NCI-H524 (cell line): ENCODE measurements around the gene TNFRSF11A.

Source experiments
- DNase-seq, 2 experiments: peaks; one replicate each; lab custom pipeline; 2025; lab: John Stamatoyannopoulos, UW

The TNFRSF11A gene

GRCh38 chr18:62345909-62346308 is 20.8 kb downstream of the TNFRSF11A start:
- DNase-seq, result no peak

DNA sequence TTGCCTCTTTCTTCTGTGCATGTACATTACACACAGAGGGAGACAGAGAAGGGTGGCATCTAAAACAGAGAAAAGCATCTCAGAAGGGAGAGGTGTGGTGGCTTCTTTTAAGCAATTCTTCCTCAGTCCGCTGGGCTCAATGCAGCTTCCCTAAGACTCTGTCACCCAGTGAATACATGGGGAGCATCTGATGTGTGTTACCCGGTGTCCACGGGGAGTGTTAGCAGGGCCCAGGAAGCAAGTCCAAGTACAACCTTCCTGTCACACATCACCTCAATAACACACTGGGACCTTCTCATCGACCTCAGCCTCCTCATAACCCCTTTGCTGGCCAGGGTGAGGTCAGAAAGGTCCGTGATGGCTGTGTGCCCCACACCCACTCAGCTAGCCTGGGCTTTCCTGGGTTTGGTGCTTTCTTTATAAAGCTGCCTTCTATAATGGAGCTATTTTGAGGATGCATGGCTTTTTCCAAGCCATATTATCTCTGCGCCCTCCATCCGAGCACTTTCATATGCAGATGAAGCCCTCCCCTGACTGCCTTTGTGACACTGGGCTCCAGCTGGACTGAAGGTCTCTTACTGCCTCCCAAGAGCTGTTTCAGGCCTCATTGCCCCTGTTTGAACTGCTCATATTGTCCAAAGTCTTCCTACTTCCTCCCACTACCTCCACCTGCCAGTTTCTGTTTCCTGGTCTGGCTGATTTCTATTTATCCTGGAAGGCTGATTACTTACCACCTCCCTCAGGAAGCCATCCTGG is 21.4 kb downstream of the TNFRSF11A start:
- no peak for DNase-seq

GRCh38 chr18:62347089-62347506 is 22.0 kb downstream of the TNFRSF11A start:
- DNase-seq, result no peak

DNA sequence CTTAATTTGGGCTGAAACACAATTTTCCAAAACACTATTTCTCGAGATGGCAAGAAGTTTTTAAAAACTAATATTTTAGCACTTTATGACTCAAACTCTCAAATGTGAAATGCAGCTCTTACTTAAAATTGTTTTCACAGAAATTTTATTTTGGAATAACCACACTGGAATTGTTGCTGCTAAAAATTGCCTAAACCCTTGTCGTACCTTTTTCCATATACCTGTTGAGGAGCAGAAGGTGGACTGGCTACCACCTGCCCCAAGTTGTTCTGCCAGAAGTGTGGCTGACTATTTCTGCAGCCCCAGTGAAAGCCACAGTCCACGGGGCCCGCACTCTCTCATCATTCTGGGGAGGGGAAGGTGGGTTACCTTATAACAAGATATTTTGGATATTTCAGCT is 23.4 kb downstream of the TNFRSF11A start:
- DNase-seq, result no peak

- DNase-seq, result no peak
These were observed 28.1 kb downstream of the TNFRSF11A start for GRCh38 chr18:62353170-62353569.

GRCh38 chr18:62354151-62354550 is 29.0 kb downstream of the TNFRSF11A start:
- no peak for DNase-seq

- DNase-seq, result no peak
These were observed 32.1 kb downstream of the TNFRSF11A start for GRCh38 chr18:62357079-62357719.

- no peak for DNase-seq
These were observed 35.7 kb downstream of the TNFRSF11A start for GRCh38 chr18:62360805-62361204.

DNA sequence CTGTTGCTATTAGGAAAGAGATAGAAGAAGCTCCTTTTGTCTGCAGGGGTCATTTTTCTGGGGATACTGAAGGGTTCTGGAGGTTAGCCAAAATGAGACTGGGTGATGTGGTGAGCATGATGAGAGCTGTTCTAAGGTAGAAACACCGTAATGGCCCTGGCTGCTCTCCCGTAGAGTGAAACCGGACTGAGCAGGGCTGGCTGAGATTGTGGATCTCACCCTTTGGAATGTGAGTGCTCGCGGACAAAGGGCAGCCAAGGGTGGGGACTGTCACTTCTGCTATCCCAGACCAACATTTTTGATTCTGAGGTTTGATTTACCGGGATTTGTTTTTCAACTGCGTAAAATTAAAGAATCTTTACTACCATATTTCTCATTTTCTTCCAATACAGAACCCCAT is 36.2 kb downstream of the TNFRSF11A start:
- DNase-seq, result no peak

DNA sequence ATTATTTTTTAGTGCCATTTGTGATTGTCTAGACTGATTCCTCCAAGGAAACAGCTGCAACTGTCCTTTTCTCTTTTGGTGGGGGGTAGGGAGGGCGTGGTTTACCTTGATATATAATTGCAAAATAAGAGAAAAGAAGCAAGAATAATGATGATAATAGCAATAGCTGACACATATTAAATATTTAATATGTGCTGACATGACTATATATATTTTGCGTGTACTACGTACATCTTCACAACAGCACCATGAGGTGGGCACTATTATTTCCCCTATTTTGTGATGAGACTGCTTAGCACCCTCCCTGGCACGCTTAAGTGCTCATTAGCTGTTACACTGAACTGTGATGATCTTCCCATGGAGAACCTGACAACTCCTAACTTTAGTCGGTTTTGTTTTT is 39.4 kb downstream of the TNFRSF11A start:
- DNase-seq, result no peak

DNA sequence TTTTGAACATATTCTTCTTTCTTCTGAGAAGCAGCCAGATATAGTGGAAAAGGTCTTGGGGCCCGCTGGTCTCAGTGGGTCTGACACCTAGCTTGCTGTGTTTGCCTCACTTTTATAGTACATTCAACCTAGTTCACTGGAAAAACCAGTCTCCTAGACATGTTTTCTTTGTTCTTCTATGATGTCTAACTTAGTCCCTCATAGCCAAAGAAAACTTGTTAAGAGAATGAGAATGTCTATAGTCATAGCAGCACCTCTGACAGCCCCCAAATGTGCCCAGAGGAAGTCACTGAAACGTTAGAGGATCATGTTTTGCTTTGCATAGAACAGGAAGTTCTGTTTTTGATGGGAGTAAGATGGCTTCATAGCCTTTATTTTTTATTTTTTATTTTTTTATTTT is 40.3 kb downstream of the TNFRSF11A start:
- DNase-seq, result no peak

DNA sequence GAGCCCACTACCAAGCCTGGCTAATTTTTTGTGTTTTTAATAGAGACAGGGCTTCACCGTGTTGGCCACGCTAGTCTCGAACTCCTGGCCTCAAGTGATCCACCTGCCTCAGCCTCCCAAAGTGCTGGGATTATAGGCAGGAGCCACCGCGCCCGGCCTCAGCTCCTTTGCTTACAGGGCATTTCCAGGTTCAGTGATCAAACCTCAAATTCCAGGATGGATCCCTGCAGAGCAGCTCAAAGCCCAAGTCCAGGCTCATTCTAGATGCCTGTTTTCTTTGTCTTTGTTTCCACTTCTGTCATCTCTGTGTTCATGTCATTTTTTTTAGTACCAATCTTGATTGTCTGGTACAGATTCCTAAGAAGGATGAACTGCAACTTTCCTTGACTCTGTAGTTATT is 41.9 kb downstream of the TNFRSF11A start:
- DNase-seq, result no peak

DNA sequence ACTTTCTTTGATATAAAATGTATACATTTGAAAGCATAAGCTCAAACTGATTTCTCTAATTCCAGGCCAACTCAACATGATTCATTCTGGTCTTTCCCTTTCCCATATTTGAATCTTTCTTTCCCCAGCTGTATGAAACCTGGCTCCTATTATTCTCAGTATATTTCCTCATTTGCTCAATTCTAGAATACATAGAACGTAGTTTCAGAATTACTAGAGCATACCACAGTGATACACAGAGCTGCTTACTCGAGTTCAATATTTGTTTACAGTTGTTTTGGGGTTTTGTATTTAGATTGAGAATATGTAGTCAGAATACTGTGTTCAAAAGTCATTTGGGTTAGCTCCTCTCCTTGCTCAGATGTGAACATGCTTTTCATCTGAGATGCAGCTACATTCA is 43.0 kb downstream of the TNFRSF11A start:
- no peak for DNase-seq

GRCh38 chr18:62369129-62369644 is 44.1 kb downstream of the TNFRSF11A start:
- no peak for DNase-seq

DNA sequence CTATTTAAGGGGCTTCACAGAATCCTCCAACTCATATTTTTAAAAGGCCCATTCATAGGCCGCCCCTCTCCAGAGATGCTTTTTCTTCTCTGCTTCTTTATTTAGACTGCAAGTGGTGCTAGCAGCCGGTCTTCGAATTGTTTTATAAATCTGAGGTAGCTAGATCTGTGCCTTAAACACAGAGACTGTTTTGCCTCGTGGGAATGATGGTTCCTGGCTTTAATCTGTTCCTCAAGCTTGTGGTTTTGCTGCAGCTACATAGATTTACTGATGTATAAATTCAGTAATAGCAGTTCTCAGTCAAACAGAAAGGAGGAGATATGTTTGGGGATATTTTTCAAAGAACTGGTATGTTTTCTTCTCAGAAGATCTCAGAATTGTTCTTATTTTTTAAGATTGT is 45.3 kb downstream of the TNFRSF11A start:
- no peak for DNase-seq

DNA sequence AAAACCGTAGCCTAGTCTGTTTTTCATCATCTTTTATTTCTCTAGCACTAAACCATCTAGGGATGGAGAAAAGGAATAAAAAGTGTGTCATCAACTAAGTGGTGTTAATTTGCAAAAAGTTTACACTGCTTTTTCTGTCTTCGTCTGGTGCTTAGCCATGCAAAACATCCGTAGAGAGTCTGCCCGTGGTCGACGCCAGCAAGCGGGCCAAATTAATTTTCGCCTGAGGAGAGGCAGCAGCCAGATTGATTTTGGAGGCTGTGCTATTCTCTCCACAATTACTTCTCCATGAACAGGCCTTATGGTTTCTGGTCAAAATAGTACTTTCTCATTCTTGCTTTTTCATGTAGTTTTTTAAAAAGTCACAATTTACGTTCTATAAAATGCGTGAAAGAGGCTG is 46.3 kb downstream of the TNFRSF11A start:
- DNase-seq, result no peak

DNA sequence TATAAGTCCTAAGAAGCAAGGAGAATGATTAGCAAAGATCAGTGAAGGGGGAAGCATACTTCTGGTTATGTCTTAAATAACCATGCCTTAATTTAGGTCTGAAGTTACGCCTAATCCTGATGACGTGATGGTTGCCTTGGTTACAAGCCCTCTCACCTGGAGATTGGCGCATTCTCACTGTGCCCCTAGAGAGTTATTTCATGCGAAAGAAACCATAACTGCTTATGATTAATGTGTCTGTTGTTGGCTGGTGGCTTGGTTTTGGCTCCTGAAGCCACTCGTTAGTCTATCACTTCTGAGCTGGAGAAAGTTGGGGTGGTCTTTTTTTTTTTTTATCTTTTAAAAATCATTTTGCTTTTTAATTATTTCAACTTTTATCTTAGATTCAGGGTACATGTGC is 47.0 kb downstream of the TNFRSF11A start:
- DNase-seq, result peak; percentile 34 to 81

GRCh38 chr18:62372882-62373281 is 47.8 kb downstream of the TNFRSF11A start:
- DNase-seq, result no peak

GRCh38 chr18:62374410-62374965 is 49.4 kb downstream of the TNFRSF11A start:
- no peak for DNase-seq

DNA sequence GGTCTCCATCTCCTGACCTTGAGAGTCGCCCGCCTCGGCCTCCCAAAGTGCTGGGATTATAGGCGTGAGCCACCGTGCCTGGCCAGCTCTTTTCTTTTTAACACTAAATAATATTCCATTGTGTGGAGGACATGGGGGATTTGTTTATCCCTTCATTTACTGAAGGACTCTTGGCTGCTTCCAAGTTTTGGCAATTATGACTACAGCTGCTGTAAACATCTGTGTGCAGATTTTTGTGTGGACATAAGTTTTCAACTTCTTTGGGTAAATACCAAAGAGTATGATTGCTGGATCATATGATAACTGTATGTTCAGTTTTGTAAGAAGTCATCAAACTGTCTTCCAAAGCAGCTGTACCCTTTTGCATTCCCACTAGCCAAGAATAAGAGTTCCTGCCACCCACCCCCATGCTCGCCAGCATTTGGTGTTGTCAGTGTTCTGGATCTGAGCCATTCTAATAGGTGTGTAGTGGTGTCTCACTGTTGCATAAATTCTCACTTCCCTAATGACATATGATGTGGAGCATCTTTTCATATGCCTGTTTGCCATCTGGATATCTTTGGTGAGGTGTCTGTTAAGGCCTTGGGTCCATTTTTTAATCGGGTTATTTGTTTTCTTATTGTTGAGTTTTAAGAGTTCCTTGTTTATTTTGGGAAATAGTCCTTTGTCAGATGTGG is 52.2 kb downstream of the TNFRSF11A start:
- DNase-seq, result no peak

DNA sequence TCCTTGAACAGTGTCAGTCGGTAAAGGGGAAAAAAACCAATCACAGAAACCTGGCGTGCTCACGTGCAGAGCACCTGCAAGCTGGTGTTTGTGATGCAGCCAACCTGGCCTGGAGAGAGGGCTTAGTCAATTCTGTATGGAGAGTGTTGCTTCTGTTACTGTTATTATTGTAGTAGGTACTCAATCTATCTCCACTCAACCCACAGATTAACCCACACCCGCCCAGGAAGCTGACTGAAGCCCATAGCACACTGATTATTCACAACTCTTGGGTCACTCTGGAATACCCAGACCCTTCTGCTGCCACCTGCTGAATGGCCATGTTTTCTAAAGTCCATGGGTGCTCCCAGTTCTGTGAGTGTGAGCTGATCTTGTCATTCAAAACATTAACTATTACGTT is 53.9 kb downstream of the TNFRSF11A start:
- no peak for DNase-seq

DNA sequence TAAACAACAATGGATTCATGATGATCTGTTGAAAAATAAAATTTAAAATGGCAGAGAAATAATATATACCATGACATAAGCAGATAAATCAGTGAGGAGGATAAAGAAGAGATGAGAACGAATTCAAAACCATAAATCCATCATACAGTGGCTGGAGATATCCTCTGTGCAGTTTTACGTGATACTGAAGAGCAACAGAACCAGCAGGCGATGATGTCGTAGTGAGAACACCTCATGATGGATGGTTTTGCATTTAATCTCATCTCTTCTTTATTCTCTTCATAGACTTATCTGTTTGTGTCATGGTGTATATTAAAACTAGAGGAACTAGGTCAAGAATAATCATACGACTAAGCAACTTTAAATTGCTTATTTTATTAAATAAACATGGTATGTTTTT is 56.3 kb downstream of the TNFRSF11A start:
- DNase-seq, result no peak

GRCh38 chr18:62384068-62384467 is 59.0 kb downstream of the TNFRSF11A start:
- no peak for DNase-seq
